OCI-LY1 (cell line): ENCODE measurements around the gene TMEM212.

Source experiments
- H2AFZ ChIP-seq: fragments of 200-600 bp; sonication (generic), shearing (Covaris generic); 2 replicates; pipeline ENCODE4 v1.6.0; 2014; ENCODE audit warnings: antibody characterized with exemption, mild to moderate bottlenecking, low read length
- H3F3A ChIP-seq: fragments of 200-600 bp; sonication (generic), shearing (Covaris generic); 2 replicates; pipeline ENCODE4 v1.6.0; 2014; ENCODE audit warnings: mild to moderate bottlenecking, antibody characterized with exemption, low read length, moderate library complexity; ENCODE audit not compliant: insufficient read depth
- H3K27ac ChIP-seq: fragments of 200-600 bp; sonication (generic); 2 replicates; pipeline ENCODE4 v1.5.1; 2014; ENCODE audit warnings: low read length, mixed run types, mild to moderate bottlenecking, low read depth; ENCODE audit not compliant: poor library complexity, severe bottlenecking
- H3K27me3 ChIP-seq: fragments of 200-600 bp; sonication (generic); 2 replicates; pipeline ENCODE4 v1.6.0; 2014; ENCODE audit warnings: antibody characterized with exemption, mild to moderate bottlenecking, low read length, moderate library complexity; ENCODE audit not compliant: insufficient read depth
- H3K36me3 ChIP-seq: fragments of 200-600 bp; sonication (generic); 2 replicates; pipeline ENCODE4 v1.6.1; 2014; ENCODE audit warnings: mild to moderate bottlenecking, antibody characterized with exemption, low read length, moderate library complexity, mixed read lengths; ENCODE audit not compliant: insufficient read depth
- H3K4me1 ChIP-seq: fragments of 200-600 bp; sonication (generic); 2 replicates; pipeline ENCODE4 v1.5.1; 2014; ENCODE audit warnings: mild to moderate bottlenecking, low read length, moderate library complexity; ENCODE audit not compliant: insufficient read depth, severe bottlenecking
- H3K4me2 ChIP-seq: fragments of 200-600 bp; sonication (generic), shearing (Covaris generic); 2 replicates; pipeline ENCODE4 v1.6.1; 2014; ENCODE audit warnings: low read length
- H3K4me3 ChIP-seq: fragments of 200-600 bp; sonication (generic); 2 replicates; pipeline ENCODE4 v1.5.1; 2014; ENCODE audit warnings: low read length, low read depth, mild to moderate bottlenecking, mixed read lengths; ENCODE audit not compliant: poor library complexity, severe bottlenecking
- H3K79me2 ChIP-seq: fragments of 200-600 bp; shearing (Covaris generic); 2 replicates; pipeline ENCODE4 v1.6.1; 2016; ENCODE audit warnings: mixed run types, low read length, mixed read lengths; ENCODE audit not compliant: insufficient read depth
- H3K9ac ChIP-seq: fragments of 200-600 bp; sonication (generic), shearing (Covaris generic); 2 replicates; pipeline ENCODE4 v1.6.1; 2014; ENCODE audit warnings: mild to moderate bottlenecking, low read length, mixed read lengths
- H3K9me2 ChIP-seq: fragments of 200-600 bp; sonication (generic), shearing (Covaris generic); 2 replicates; pipeline ENCODE4 v1.6.1; 2014; ENCODE audit warnings: low read depth, mild to moderate bottlenecking, low read length, mixed read lengths
- H3K9me3 ChIP-seq: fragments of 200-600 bp; shearing (Covaris generic); 2 replicates; pipeline ENCODE4 v1.6.1; 2014; ENCODE audit warnings: low read length, mixed read lengths
- H4K20me1 ChIP-seq: fragments of 200-600 bp; sonication (generic), shearing (Covaris generic); 2 replicates; pipeline ENCODE4 v1.6.0; 2016; ENCODE audit warnings: mild to moderate bottlenecking, low read length; ENCODE audit not compliant: insufficient read depth
- CTCF ChIP-seq: fragments of 200-600 bp; sonication (generic), shearing (Covaris generic); IDR thresholded peaks from 2 replicates; pipeline ENCODE4 v1.5.1; 2017; ENCODE audit warnings: mild to moderate bottlenecking, antibody characterized with exemption, low read length, moderate library complexity, mixed read lengths
- EZH2 ChIP-seq: fragments of 200-600 bp; sonication (generic), shearing (Covaris generic); IDR thresholded peaks from 2 replicates; pipeline ENCODE4 v1.8.0; 2017; ENCODE audit warnings: borderline replicate concordance, mixed run types, mild to moderate bottlenecking, antibody characterized with exemption, low read length, moderate library complexity, mixed read lengths

TMEM212 gene

GRCh38 chr3:171908731-171909130 lies 65.6 kb downstream of the TMEM212 start:
- H3K4me1 ChIP-seq, result no peaks in the 10 kb centered on the region
- no peaks in the 10 kb centered on the region for H4K20me1 ChIP-seq
- no peaks in the 10 kb centered on the region for H3K9me3 ChIP-seq
- no peak overlapping the region for H3K4me2 ChIP-seq
- H3K4me3 ChIP-seq, result no peak overlapping the region
- no peaks in the 10 kb centered on the region for H3K27me3 ChIP-seq
- H3K27ac ChIP-seq, result no peak overlapping the region
- TF ChIP-seq CTCF (no peak), EZH2 (no peak)
- H3F3A ChIP-seq, result no peaks in the 10 kb centered on the region
- H3K9ac ChIP-seq, result no peak overlapping the region
- H3K36me3 ChIP-seq, result no peaks in the 10 kb centered on the region
- no peaks in the 10 kb centered on the region for H3K79me2 ChIP-seq
- no peaks in the 10 kb centered on the region for H3K9me2 ChIP-seq
- H2AFZ ChIP-seq, result no peak overlapping the region
